ENCODE data around the gene PPP3CA. TPM values are rescaled to one million over a fixed set of nuclear protein-coding genes. Genes with fewer than 3 reads are reported as not detected.

PPP3CA gene
- total RNA-seq, 2 donors from 2014 or later = 42.6 to 50.2 TPM

- H3K4me3 Mint-ChIP-seq = no peak overlapping the region
- peaks cover 46 to 54% of the 10 kb centered on the region in 2 donors for H3K4me1 Mint-ChIP-seq (ENCODE audit: low read depth in 2 of 2)
- ATAC-seq (no peak), DNase-seq (ENCODE audit: low spot score) (no peak)
- H3K36me3 Mint-ChIP-seq = no peaks in the 10 kb centered on the region
- no peak overlapping the region for H3K27ac Mint-ChIP-seq
- H3K27me3 Mint-ChIP-seq = no peaks in the 10 kb centered on the region
- no peaks in the 10 kb centered on the region for H3K9me3 Mint-ChIP-seq
Observed at GRCh38 chr4:101222156-101222845, 125.0 kb downstream of the PPP3CA start.

DNA sequence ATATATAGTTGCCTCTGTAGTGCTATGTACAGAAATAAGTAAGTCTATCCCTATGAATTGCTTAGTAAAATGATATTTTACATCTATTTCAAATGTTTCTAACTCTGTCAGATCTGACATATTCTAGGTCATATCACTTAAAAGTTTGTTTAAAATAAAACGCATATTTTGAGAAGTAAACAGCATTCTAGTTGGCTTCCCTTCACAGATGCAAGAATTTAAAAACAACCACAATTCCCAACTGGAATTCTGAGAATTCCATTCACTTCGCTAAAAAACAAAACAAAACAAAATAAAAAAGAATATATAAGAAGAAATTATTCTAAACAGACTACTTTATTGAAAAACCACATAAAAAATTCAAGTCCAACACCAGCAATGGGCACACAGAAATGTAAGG lies 126.0 kb downstream of the PPP3CA start:
- H3K9me3 Mint-ChIP-seq = no peaks in the 10 kb centered on the region
- ATAC-seq = no peak
- no peak overlapping the region for H3K4me3 Mint-ChIP-seq
- no peak overlapping the region for H3K27ac Mint-ChIP-seq
- peaks cover 40 to 48% of the 10 kb centered on the region in 2 donors for H3K4me1 Mint-ChIP-seq (ENCODE audit: low read depth in 2 of 2)
- no peak for DNase-seq (ENCODE audit: low spot score)
- no peaks in the 10 kb centered on the region for H3K27me3 Mint-ChIP-seq
- no peaks in the 10 kb centered on the region for H3K36me3 Mint-ChIP-seq

GRCh38 chr4:101218894-101219293 lies 128.4 kb downstream of the PPP3CA start:
- no peak for ATAC-seq
- H3K36me3 Mint-ChIP-seq = no peaks in the 10 kb centered on the region
- H3K4me1 Mint-ChIP-seq (ENCODE audit: low read depth in 2 of 2) = peaks cover 30 to 31% of the 10 kb centered on the region in 2 donors
- no peak overlapping the region for H3K4me3 Mint-ChIP-seq
- no peaks in the 10 kb centered on the region for H3K27me3 Mint-ChIP-seq
- H3K9me3 Mint-ChIP-seq = no peaks in the 10 kb centered on the region
- H3K27ac Mint-ChIP-seq = peak overlapping the region in 1 of 2 donors; percentile 57
- no peak for DNase-seq (ENCODE audit: low spot score)

GRCh38 chr4:101218346-101218745 lies 129.0 kb downstream of the PPP3CA start:
- no peak overlapping the region for H3K27ac Mint-ChIP-seq
- no peaks in the 10 kb centered on the region for H3K27me3 Mint-ChIP-seq
- H3K9me3 Mint-ChIP-seq = no peaks in the 10 kb centered on the region
- H3K36me3 Mint-ChIP-seq = no peaks in the 10 kb centered on the region
- peaks cover 28 to 30% of the 10 kb centered on the region in 2 donors for H3K4me1 Mint-ChIP-seq (ENCODE audit: low read depth in 2 of 2)
- no peak for DNase-seq (ENCODE audit: low spot score)
- H3K4me3 Mint-ChIP-seq = no peak overlapping the region
- no peak for ATAC-seq

DNA sequence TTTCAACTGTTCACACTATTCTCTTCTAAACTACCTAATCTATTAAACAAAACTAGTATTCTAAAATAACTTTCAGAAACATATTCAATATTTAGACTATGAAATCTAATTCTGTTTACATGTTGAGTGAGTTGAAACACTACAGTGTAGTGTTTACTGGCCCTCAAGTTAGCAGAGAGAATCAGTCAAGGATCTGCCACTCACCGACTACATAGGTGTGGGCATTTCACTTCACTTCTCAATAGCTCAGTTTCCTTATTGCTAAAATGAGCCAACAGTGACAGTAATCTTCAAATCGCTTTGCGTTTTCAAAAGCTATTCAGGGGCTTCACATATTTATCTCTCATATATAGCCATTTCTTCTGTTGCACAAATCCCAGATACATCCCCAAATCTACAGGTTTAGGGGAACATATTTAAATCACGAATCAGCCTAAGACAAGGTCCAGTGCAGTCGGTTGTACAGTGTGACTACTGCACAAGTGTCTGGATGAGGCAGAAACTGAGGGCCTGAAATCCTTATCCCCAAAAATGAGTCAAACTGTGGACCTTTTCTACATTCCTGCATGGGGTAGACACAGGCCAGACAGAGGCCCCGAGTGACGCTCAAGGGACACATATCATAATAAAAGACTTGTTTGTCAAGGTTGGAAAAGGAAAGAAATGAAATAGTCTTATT lies 129.8 kb downstream of the PPP3CA start:
- no peak for DNase-seq (ENCODE audit: low spot score)
- Mint-ChIP-seq H3K4me1 (ENCODE audit: low read depth in 2 of 2) (peaks cover 22 to 23% of the 10 kb centered on the region in 2 donors), H3K27ac (peak overlapping the region in 1 of 2 donors; percentile 14), H3K9me3 (no peaks in the 10 kb centered on the region), H3K4me3 (no peak overlapping the region), H3K36me3 (no peaks in the 10 kb centered on the region), H3K27me3 (no peaks in the 10 kb centered on the region)
- no peak for ATAC-seq

DNA sequence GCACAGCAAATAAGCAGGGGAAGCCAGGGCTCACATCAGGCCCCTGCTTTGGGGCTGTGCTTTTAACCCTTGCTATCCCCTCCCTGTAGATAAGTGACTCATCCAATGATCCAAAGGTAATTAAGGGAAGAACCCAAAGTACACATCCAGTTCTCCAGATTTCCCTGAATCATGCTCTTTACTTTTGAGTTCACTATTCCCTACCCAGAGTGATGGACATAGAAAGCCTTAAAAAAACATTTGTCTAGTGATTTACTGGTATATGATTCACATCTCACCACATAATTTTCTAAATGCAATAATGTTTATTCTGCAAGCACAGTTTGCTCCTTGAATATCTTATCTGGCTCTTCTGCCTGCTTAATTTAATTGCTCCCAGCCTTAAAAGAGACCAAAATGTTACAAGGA lies 136.2 kb downstream of the PPP3CA start:
- no peak for DNase-seq (ENCODE audit: low spot score)
- no peak overlapping the region for H3K4me3 Mint-ChIP-seq
- peaks cover 3% of the 10 kb centered on the region for H3K9me3 Mint-ChIP-seq
- H3K36me3 Mint-ChIP-seq = peaks cover 4% of the 10 kb centered on the region
- peak overlapping the region in 1 of 2 donors; percentile 53 for H3K27ac Mint-ChIP-seq
- peaks cover 22 to 33% of the 10 kb centered on the region in 2 donors for H3K4me1 Mint-ChIP-seq (ENCODE audit: low read depth in 2 of 2)
- H3K27me3 Mint-ChIP-seq = no peaks in the 10 kb centered on the region
- ATAC-seq = no peak

- Mint-ChIP-seq H3K9me3 (peaks cover 3% of the 10 kb centered on the region), H3K27me3 (no peaks in the 10 kb centered on the region), H3K27ac (peak overlapping the region in 1 of 2 donors; percentile 27), H3K4me1 (ENCODE audit: low read depth in 2 of 2) (peaks cover 30 to 41% of the 10 kb centered on the region in 2 donors), H3K4me3 (no peak overlapping the region), H3K36me3 (peaks cover 4% of the 10 kb centered on the region)
- DNase-seq (ENCODE audit: low spot score) (no peak), ATAC-seq (no peak)
Observed at GRCh38 chr4:101210331-101210730, 137.0 kb downstream of the PPP3CA start.

GRCh38 chr4:101208171-101208570 lies 139.2 kb downstream of the PPP3CA start:
- Mint-ChIP-seq H3K27me3 (no peaks in the 10 kb centered on the region), H3K4me3 (no peak overlapping the region)

DNA sequence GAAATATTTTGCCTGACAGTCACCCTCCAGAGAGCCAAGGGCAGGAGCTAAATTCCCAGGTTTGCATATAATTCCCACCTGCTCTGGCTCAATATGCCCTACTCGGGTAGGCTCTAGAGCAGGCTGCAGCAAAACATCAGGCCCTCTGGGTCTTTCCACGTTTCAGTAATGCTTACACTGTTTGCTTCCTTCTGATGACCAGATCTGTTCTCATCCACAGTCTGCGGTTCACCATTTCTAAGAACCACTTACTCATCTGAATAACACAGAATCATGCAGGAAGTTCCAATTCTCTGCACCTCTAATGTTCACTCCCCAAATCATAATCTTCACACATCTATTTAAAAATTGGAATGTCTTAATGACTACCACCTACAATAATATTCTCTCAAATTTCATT lies 141.4 kb downstream of the PPP3CA start:
- Mint-ChIP-seq H3K4me3 (peak overlapping the region; percentile 60), H3K27me3 (no peaks in the 10 kb centered on the region), H3K36me3 (peaks cover 4% of the 10 kb centered on the region), H3K9me3 (peaks cover 3% of the 10 kb centered on the region), H3K27ac (peak overlapping the region; percentile 90 to 91), H3K4me1 (ENCODE audit: low read depth in 2 of 2) (peaks cover 46% of the 10 kb centered on the region in 2 donors)
- ATAC-seq = peak; percentile 99 to 100
- DNase-seq (ENCODE audit: low spot score) = peak; percentile 75

More at GRCh38 chr4:101208171-101208570, 139.2 kb downstream of the PPP3CA start:
- peak overlapping the region in 1 of 2 donors; percentile 91 for H3K27ac Mint-ChIP-seq
- H3K9me3 Mint-ChIP-seq = peaks cover 3% of the 10 kb centered on the region
- DNase-seq (ENCODE audit: low spot score) (no peak), ATAC-seq (no peak)
- peaks cover 27 to 39% of the 10 kb centered on the region in 2 donors for H3K4me1 Mint-ChIP-seq (ENCODE audit: low read depth in 2 of 2)
- peaks cover 4% of the 10 kb centered on the region for H3K36me3 Mint-ChIP-seq

DNA sequence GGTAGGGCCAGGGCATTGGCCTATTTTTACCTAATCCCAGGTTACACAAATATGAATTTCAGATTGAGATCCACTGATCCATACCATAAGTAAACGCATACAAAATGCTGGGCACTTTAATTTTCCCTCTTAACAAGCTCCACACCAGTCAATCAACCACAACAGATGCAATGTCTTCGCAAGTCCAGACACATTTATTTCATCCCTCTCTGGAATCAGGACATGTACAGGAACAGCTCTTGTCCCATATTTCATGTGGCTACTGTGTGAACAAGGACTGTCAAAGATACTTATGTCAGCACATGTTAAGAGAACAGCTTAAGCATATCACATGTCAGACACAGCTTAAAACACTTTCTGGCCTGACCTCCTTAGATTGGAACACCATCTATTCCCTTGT lies 145.9 kb downstream of the PPP3CA start:
- DNase-seq (ENCODE audit: low spot score) = no peak
- Mint-ChIP-seq H3K36me3 (no peaks in the 10 kb centered on the region), H3K27ac (no peak overlapping the region), H3K9me3 (no peaks in the 10 kb centered on the region), H3K4me1 (ENCODE audit: low read depth in 2 of 2) (peaks cover 55 to 69% of the 10 kb centered on the region in 2 donors), H3K4me3 (peak overlapping the region; percentile 34), H3K27me3 (no peaks in the 10 kb centered on the region)
- ATAC-seq = no peak

GRCh38 chr4:101200561-101200960 lies 146.8 kb downstream of the PPP3CA start:
- ATAC-seq = peak; percentile 76 to 82
- H3K27ac Mint-ChIP-seq = peak overlapping the region; percentile 67 to 87

DNA sequence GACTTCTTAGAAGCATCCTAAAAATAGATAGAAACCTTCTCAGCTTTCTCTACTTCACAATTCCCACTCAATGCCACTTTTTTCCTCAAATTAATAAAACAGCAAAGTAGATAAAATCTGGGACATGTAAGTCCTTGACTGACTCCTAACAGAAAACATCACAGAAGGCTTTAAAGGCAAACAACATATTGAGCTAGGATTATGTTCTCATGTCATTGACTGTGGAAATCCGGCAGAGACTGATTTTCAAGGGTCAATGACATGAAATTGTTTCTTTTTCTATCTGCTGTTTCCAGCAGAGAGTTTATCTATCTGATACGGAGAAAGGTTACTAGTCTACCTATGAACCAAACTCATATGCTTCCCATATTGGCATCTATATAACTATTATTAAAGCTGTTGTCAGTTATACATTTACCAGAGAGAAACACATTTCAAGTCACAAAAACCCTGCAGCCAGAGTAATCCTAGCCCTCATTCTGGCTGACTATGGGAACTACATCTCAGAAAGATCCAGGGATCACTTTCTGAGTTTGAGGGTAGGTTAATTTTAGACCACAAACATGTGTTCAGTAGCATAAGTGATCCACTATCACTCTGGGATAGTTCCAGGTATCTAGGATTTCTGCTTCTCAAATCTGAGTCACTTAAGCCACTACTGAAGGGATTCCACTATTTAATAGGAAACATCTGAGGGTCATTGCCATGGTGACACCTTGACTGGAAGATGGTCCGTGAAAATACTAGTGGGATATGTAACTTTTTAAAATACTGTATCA lies 147.6 kb downstream of the PPP3CA start:
- Mint-ChIP-seq H3K4me1 (ENCODE audit: low read depth in 2 of 2) (peaks cover 48 to 56% of the 10 kb centered on the region in 2 donors), H3K27me3 (no peaks in the 10 kb centered on the region), H3K9me3 (no peaks in the 10 kb centered on the region), H3K36me3 (no peaks in the 10 kb centered on the region), H3K4me3 (no peak overlapping the region), H3K27ac (peak overlapping the region in 1 of 2 donors; percentile 87)
- ATAC-seq = no peak
- DNase-seq (ENCODE audit: low spot score) = no peak

More at GRCh38 chr4:101200561-101200960, 146.8 kb downstream of the PPP3CA start:
- Mint-ChIP-seq H3K4me1 (ENCODE audit: low read depth in 2 of 2) (peaks cover 51 to 60% of the 10 kb centered on the region in 2 donors), H3K9me3 (no peaks in the 10 kb centered on the region), H3K36me3 (no peaks in the 10 kb centered on the region), H3K4me3 (peak overlapping the region; percentile 49), H3K27me3 (no peaks in the 10 kb centered on the region)
- no peak for DNase-seq (ENCODE audit: low spot score)

- ATAC-seq (no peak), DNase-seq (ENCODE audit: low spot score) (no peak)
- Mint-ChIP-seq H3K4me1 (ENCODE audit: low read depth in 2 of 2) (peaks cover 48 to 56% of the 10 kb centered on the region in 2 donors), H3K27me3 (no peaks in the 10 kb centered on the region), H3K27ac (peak overlapping the region in 1 of 2 donors; percentile 60), H3K36me3 (no peaks in the 10 kb centered on the region), H3K4me3 (no peak overlapping the region), H3K9me3 (no peaks in the 10 kb centered on the region)
Observed at GRCh38 chr4:101198682-101199339, 148.5 kb downstream of the PPP3CA start.

All from natural killer cell treated with Interleukin-12 subunit alpha and Interleukin-12 subunit beta and Interleukin-15 and Interleukin-18, amount 100 ng/mL, for 72 hours (primary cell).